GM12878 (cell line): Measurements from ENCODE around the gene MBD3L2. TPM values are rescaled to one million over a fixed set of nuclear protein-coding genes. Genes with fewer than 3 reads are reported as not detected.
A peak's percentile ranks its signal among the peaks of the same experiment; 100 is the strongest.

Experiments
- ATAC-seq: fragments of 200-7000 bp; cut with Tn5 transposase; 3 replicates; pipeline ENCODE4 v1.9.1; 2020; ENCODE audit warnings: mild to moderate bottlenecking, moderate library complexity
- BruUV-seq: library from RNA; stranded (reverse); fragments of 400-500 nt; replicated peaks from 2 replicates; lab custom pipeline; 2021; lab: Mats Ljungman, UMichigan
- CTCF ChIA-PET: fragments of 300-600 bp; sonication (Branson Sonifier 250); formaldehyde crosslinking; extraction: SDS; loops from one replicate; lab custom pipeline; 2021; ENCODE audit warnings: inconsistent platforms; lab: Yijun Ruan, JAX
- POLR2A ChIA-PET: fragments of 350-600 bp; formaldehyde crosslinking; extraction: SDS; loops from one replicate; lab custom pipeline; 2021; ENCODE audit warnings: inconsistent platforms; lab: Charles Lee
- RAD21 ChIA-PET: fragments of 300-600 bp; sonication (Branson Sonifier 250); formaldehyde crosslinking; loops from one replicate; lab custom pipeline; 2023; ENCODE audit warnings: antibody characterized with exemption; ENCODE audit not compliant: unreplicated experiment; lab: Charles Lee
- SMC1A ChIA-PET: fragments of 300-600 bp; sonication (Branson Sonifier 250); formaldehyde crosslinking; loops from one replicate; lab custom pipeline; 2023; ENCODE audit not compliant: unreplicated experiment, uncharacterized antibody; lab: Charles Lee
- DNase-seq: peaks from one replicate; pipeline ENCODE4 v3.0.0-alpha.2; 2011; ENCODE audit warnings: low read depth, low spot score
- FAIRE-seq: peaks from 3 replicates; lab custom pipeline; 2011; peaks lifted over from hg19 to GRCh38; lab: Jason Lieb, UNC
- H2AFZ ChIP-seq: 2 replicates; pipeline ENCODE4 v1.6.0; 2011; ENCODE audit warnings: low read depth, low read length, control low read depth; ENCODE audit not compliant: control insufficient read depth
- H3K27ac ChIP-seq: 2 replicates; pipeline ENCODE4 v1.5.1; 2011; ENCODE audit warnings: control low read depth; ENCODE audit not compliant: control insufficient read depth, insufficient read depth
- H3K27me3 ChIP-seq, 2 experiments: replicated peaks in 1 of 2; 2 replicates each; pipeline versions ENCODE4 v1.6.0 to v1.6.1; 2011; ENCODE audit warnings: low read length in 1 of 2; ENCODE audit not compliant: control insufficient read depth in 2 of 2, insufficient read depth in 2 of 2
- H3K36me3 ChIP-seq, 2 experiments: 2 replicates each; pipeline ENCODE4 v1.5.1; 2011; ENCODE audit warnings: low read length in 1 of 2; ENCODE audit not compliant: control insufficient read depth in 2 of 2, insufficient read depth in 2 of 2
- H3K4me1 ChIP-seq: 2 replicates; pipeline ENCODE4 v1.6.1; 2011; ENCODE audit warnings: mild to moderate bottlenecking, low read length, moderate library complexity, mixed read lengths; ENCODE audit not compliant: control insufficient read depth, insufficient read depth
- H3K4me2 ChIP-seq: 2 replicates; pipeline ENCODE4 v1.6.0; 2011; ENCODE audit warnings: control low read depth; ENCODE audit not compliant: control insufficient read depth, insufficient read depth
- H3K4me3 ChIP-seq: fragments of 200-600 bp; sonication (generic); 2 replicates; pipeline ENCODE4 v1.5.1; 2016
- H3K79me2 ChIP-seq: 2 replicates; pipeline ENCODE4 v1.6.0; 2011; ENCODE audit warnings: low read length; ENCODE audit not compliant: control insufficient read depth, insufficient read depth
- H3K9ac ChIP-seq: 2 replicates; pipeline ENCODE4 v1.8.0; 2011; ENCODE audit warnings: low read length, control low read depth, mixed read lengths; ENCODE audit not compliant: control insufficient read depth, insufficient read depth
- H3K9me3 ChIP-seq: replicated peaks from 3 replicates; pipeline ENCODE4 v1.5.1; 2011; ENCODE audit warnings: mild to moderate bottlenecking, low read length; ENCODE audit not compliant: control insufficient read depth, insufficient read depth
- H4K20me1 ChIP-seq: 2 replicates; pipeline ENCODE4 v1.6.0; 2011; ENCODE audit not compliant: control insufficient read depth, insufficient read depth
- BMI1 ChIP-seq: fragments of 450-650 bp; IDR thresholded peaks from 2 replicates; pipeline ENCODE4 v1.6.1; 2016; ENCODE audit warnings: mild to moderate bottlenecking, moderate library complexity, borderline replicate concordance
- IKZF2 ChIP-seq, 2 experiments: fragments of 450-650 bp; IDR thresholded peaks; 2 replicates each; pipeline ENCODE4 v1.6.1; 2017; ENCODE audit warnings: mild to moderate bottlenecking in 2 of 2, moderate library complexity in 2 of 2
- JUND ChIP-seq: IDR thresholded peaks from 2 replicates; pipeline ENCODE4 v1.6.1; 2012; ENCODE audit warnings: low read depth, mild to moderate bottlenecking, low read length, improper control_type of control experiment, moderate library complexity
- NFXL1 ChIP-seq: fragments of 450-650 bp; IDR thresholded peaks from 2 replicates; pipeline ENCODE4 v1.6.1; 2017; ENCODE audit warnings: antibody characterized with exemption, mild to moderate bottlenecking, borderline replicate concordance
- NFYA ChIP-seq: IDR thresholded peaks from 2 replicates; pipeline ENCODE4 v1.6.1; 2011; ENCODE audit warnings: low read depth, mild to moderate bottlenecking, low read length, improper control_type of control experiment, borderline replicate concordance
- RBBP5 ChIP-seq: fragments of 200-600 bp; sonication (generic); conservative IDR thresholded peaks from 2 replicates; pipeline ENCODE4 v1.6.1; 2016
- SMAD1 ChIP-seq: fragments of 450-650 bp; IDR thresholded peaks from 2 replicates; pipeline ENCODE4 v1.6.1; 2018; ENCODE audit warnings: mild to moderate bottlenecking, low read depth; ENCODE audit not compliant: partially characterized antibody
- WGBS: methylation state at CpG from one replicate; pipeline ENCODE4 v1.1.6; 2016; ENCODE audit warnings: low lambda C conversion rate; ENCODE audit not compliant: insufficient replicate concordance, insufficient coverage; ENCODE audit errors: missing lambda C conversion rate; 5-methylcytosine and 5-hydroxymethylcytosine counted together
- in situ Hi-C: fragments of 300-500 bp; cut with MboI; formaldehyde crosslinking; loops from 9 replicates; pipeline ENCODE4 v1.14.3; 2018; ENCODE audit warnings: mixed read lengths
- intact Hi-C: fragments of 100-400 bp; cut with micrococcal nuclease; formaldehyde crosslinking; loops from one replicate; pipeline ENCODE4 v1.14.2; 2022; ENCODE audit not compliant: unreplicated experiment
- polyA plus RNA-seq, 11 experiments: library from polyadenylated mRNA; depleted of rRNA in 4 of 11; unstranded in 6 of 11; stranded (reverse) in 5 of 11; fragments of >200 nt; fragmentation: Nextera tagmentation in 4 of 11; fragmentation: Illumina TruSeq in 1 of 11; extraction: Ambion mirVana in 4 of 11; extraction: Trizol in 1 of 11; gene quantifications; 1 replicate in 1 of 11; 2 replicates in 10 of 11; pipeline versions ENCODE4 v1.2.1 to v1.2.3, GENCODE V29; 2011 to 2016; ENCODE audit warnings: inconsistent platforms in 2 of 11, missing spikeins in 2 of 11, low read depth in 1 of 11
- total RNA-seq, 4 experiments: library from RNA; depleted of rRNA in 3 of 4; stranded (reverse); fragments of >200 nt in 3 of 4; fragmentation: Illumina TruSeq in 1 of 4; extraction: Trizol in 1 of 4; gene quantifications; 2 replicates each; pipeline versions ENCODE4 v1.2.1 to v1.2.3, GENCODE V29; 2013 to 2021
- TF ChIP-seq, protein P1 (sequence below): IDR thresholded peaks from 2 replicates; pipeline ENCODE4 v1.6.1; 2012; ENCODE audit warnings: improper control_type of control experiment, low read depth, low read length; ENCODE audit not compliant: insufficient replicate concordance
- TF ChIP-seq, protein P2 (sequence below): IDR thresholded peaks from 2 replicates; pipeline ENCODE4 v1.6.1; 2011; ENCODE audit warnings: borderline replicate concordance, low read depth, mild to moderate bottlenecking, moderate library complexity, low read length; ENCODE audit not compliant: insufficient read depth, poor library complexity, severe bottlenecking

The MBD3L2 gene
- total and polyA plus RNA-seq, 10 of the 15 experiments (the other 5 are each of a cell fraction or from before 2014, with no cell fraction given) = not detected

DNA sequence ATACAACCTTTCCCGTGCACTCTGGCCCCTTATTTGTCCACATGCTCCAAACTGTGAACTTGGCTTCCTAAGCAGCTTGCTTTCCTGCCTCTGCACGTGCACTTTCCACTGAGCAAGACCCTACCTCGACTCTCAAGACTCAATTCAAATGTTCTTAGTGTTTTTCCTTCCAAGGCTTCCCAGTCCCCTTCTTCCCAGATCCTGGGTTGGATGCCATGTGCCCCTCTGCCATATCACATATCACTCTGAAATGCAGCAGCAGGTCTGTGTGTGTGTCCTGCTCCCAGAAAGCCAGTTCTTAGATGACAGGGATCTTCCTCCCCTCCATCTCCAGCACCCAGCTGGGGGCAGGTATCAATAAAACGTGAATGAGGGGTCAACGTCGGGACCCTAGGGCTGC lies 23.4 kb downstream of the MBD3L2 start:
- RAD21 ChIA-PET = no interaction called here
- BruUV-seq = TSS peak; percentile 7
- Histone ChIP-seq H3K4me2 (no peak overlapping the region), H3K4me1 (no peaks in the 10 kb centered on the region), H3K9ac (no peak overlapping the region), H3K79me2 (peaks cover 12% of the 10 kb centered on the region), H3K27me3 (no peaks in the 10 kb centered on the region), H4K20me1 (no peaks in the 10 kb centered on the region), H2AFZ (no peak overlapping the region), H3K36me3 (peaks cover 20 to 33% of the 10 kb centered on the region in 2 experiments), H3K4me3 (no peak overlapping the region), H3K27ac (no peak overlapping the region), H3K9me3 (peaks cover 23% of the 10 kb centered on the region)
- WGBS = 88% methylated on average over 6 of the region's 6 CpGs
- in situ Hi-C loops = no loop called here
- DNase-seq = no peak
- no peak for FAIRE-seq
- POLR2A ChIA-PET = no interaction called here
- no peak for ATAC-seq
- CTCF ChIA-PET = no interaction called here
- SMC1A ChIA-PET = interaction anchor here (0.7 kb wide), 1 partner anchor 319 kb away, joined by 3 read pairs; no protein-coding TSS in a partner anchor
- intact Hi-C loops = no loop called here
- TF ChIP-seq RBBP5 (no peak), JUND (no peak), NFXL1 (no peak), BMI1 (no peak), IKZF2 (IDR thresholded peaks at IDR 0.05) (no peak), NFYA (no peak), SMAD1 (no peak)
- TF ChIP-seq, protein P1, sequence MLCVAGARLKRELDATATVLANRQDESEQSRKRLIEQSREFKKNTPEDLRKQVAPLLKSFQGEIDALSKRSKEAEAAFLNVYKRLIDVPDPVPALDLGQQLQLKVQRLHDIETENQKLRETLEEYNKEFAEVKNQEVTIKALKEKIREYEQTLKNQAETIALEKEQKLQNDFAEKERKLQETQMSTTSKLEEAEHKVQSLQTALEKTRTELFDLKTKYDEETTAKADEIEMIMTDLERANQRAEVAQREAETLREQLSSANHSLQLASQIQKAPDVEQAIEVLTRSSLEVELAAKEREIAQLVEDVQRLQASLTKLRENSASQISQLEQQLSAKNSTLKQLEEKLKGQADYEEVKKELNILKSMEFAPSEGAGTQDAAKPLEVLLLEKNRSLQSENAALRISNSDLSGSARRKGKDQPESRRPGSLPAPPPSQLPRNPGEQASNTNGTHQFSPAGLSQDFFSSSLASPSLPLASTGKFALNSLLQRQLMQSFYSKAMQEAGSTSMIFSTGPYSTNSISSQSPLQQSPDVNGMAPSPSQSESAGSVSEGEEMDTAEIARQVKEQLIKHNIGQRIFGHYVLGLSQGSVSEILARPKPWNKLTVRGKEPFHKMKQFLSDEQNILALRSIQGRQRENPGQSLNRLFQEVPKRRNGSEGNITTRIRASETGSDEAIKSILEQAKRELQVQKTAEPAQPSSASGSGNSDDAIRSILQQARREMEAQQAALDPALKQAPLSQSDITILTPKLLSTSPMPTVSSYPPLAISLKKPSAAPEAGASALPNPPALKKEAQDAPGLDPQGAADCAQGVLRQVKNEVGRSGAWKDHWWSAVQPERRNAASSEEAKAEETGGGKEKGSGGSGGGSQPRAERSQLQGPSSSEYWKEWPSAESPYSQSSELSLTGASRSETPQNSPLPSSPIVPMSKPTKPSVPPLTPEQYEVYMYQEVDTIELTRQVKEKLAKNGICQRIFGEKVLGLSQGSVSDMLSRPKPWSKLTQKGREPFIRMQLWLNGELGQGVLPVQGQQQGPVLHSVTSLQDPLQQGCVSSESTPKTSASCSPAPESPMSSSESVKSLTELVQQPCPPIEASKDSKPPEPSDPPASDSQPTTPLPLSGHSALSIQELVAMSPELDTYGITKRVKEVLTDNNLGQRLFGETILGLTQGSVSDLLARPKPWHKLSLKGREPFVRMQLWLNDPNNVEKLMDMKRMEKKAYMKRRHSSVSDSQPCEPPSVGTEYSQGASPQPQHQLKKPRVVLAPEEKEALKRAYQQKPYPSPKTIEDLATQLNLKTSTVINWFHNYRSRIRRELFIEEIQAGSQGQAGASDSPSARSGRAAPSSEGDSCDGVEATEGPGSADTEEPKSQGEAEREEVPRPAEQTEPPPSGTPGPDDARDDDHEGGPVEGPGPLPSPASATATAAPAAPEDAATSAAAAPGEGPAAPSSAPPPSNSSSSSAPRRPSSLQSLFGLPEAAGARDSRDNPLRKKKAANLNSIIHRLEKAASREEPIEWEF = no peak
- TF ChIP-seq, protein P2, sequence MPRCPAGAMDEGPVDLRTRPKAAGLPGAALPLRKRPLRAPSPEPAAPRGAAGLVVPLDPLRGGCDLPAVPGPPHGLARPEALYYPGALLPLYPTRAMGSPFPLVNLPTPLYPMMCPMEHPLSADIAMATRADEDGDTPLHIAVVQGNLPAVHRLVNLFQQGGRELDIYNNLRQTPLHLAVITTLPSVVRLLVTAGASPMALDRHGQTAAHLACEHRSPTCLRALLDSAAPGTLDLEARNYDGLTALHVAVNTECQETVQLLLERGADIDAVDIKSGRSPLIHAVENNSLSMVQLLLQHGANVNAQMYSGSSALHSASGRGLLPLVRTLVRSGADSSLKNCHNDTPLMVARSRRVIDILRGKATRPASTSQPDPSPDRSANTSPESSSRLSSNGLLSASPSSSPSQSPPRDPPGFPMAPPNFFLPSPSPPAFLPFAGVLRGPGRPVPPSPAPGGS = no peak
